ENCODE data around the gene GNAS. TPM values are rescaled to one million over a fixed set of nuclear protein-coding genes. Genes with fewer than 3 reads are reported as not detected.

GNAS gene
- total and polyA plus RNA-seq, 4 donors: 830 to 3,708 (median 2,206) TPM

GRCh38 chr20:58847463-58847862 is 5.1 kb upstream of the GNAS start:
- H3K27ac ChIP-seq (ENCODE audit: low read depth, low read length): no peak overlapping the region
- H3K9me3 ChIP-seq (ENCODE audit: control insufficient read depth, insufficient read depth, low read length): no peaks in the 10 kb centered on the region
- no peaks in the 10 kb centered on the region for H3K36me3 ChIP-seq (ENCODE audit: control insufficient read depth, insufficient read depth, low read length)
- no peak for DNase-seq (ENCODE audit: low read depth in 4 of 6, low spot score in 6 of 6)
- H3K4me1 ChIP-seq (ENCODE audit: control insufficient read depth, insufficient read depth, low read length): peaks cover 22% of the 10 kb centered on the region
- no CpG with 5 or more reads among the region's 2 CpGs for WGBS (ENCODE audit: insufficient coverage)
- peaks cover 28% of the 10 kb centered on the region for H3K27me3 ChIP-seq (ENCODE audit: control insufficient read depth, insufficient read depth, low read length)
- no peak overlapping the region for H3K4me3 ChIP-seq (ENCODE audit: low read depth, low read length)

- H3K36me3 ChIP-seq (ENCODE audit: control insufficient read depth, insufficient read depth, low read length): no peaks in the 10 kb centered on the region
- DNase-seq (ENCODE audit: low read depth in 4 of 6, low spot score in 6 of 6): peak; percentile 52 to 96 (median 78)
- H3K27me3 ChIP-seq (ENCODE audit: control insufficient read depth, insufficient read depth, low read length): peaks cover 40% of the 10 kb centered on the region
- no peaks in the 10 kb centered on the region for H3K9me3 ChIP-seq (ENCODE audit: control insufficient read depth, insufficient read depth, low read length)
- 40% methylated on average over 25 of the region's 25 CpGs for WGBS (ENCODE audit: insufficient coverage)
- peak within 1 kb of the TSS; percentile 64 for H3K4me3 ChIP-seq (ENCODE audit: low read depth, low read length)
- H3K4me1 ChIP-seq (ENCODE audit: control insufficient read depth, insufficient read depth, low read length): peaks cover 47% of the 10 kb centered on the region
- H3K27ac ChIP-seq (ENCODE audit: low read depth, low read length): no peak within 1 kb of the TSS
Measured at GRCh38 chr20:58850693-58851174, 1.8 kb upstream of the GNAS start, which contains the start of gene GNAS-AS1. Gene GNAS-AS1, minus strand, starts transcription at chr20:58850902.

- Histone ChIP-seq H3K27ac (ENCODE audit: low read depth, low read length) (no peak overlapping the region), H3K27me3 (ENCODE audit: control insufficient read depth, insufficient read depth, low read length) (peaks cover 46% of the 10 kb centered on the region), H3K36me3 (ENCODE audit: control insufficient read depth, insufficient read depth, low read length) (no peaks in the 10 kb centered on the region), H3K9me3 (ENCODE audit: control insufficient read depth, insufficient read depth, low read length) (no peaks in the 10 kb centered on the region), H3K4me1 (ENCODE audit: control insufficient read depth, insufficient read depth, low read length) (peaks cover 49% of the 10 kb centered on the region), H3K4me3 (ENCODE audit: low read depth, low read length) (peak overlapping the region; percentile 64)
- no peak for DNase-seq (ENCODE audit: low read depth in 4 of 6, low spot score in 6 of 6)
- WGBS (ENCODE audit: insufficient coverage): 41% methylated on average over 37 of the region's 41 CpGs
Measured at GRCh38 chr20:58851221-58851968, 1.1 kb upstream of the GNAS start.

- Histone ChIP-seq H3K9me3 (ENCODE audit: control insufficient read depth, insufficient read depth, low read length) (no peaks in the 10 kb centered on the region), H3K27me3 (ENCODE audit: control insufficient read depth, insufficient read depth, low read length) (peaks cover 51% of the 10 kb centered on the region)
Measured at GRCh38 chr20:58851969-58852458, 502 bp upstream of the GNAS start.

GRCh38 chr20:58853466-58853865 is 950 bp downstream of the GNAS start:
- Histone ChIP-seq H3K27me3 (ENCODE audit: control insufficient read depth, insufficient read depth, low read length) (peaks cover 59% of the 10 kb centered on the region), H3K27ac (ENCODE audit: low read depth, low read length) (no peak overlapping the region), H3K36me3 (ENCODE audit: control insufficient read depth, insufficient read depth, low read length) (no peaks in the 10 kb centered on the region), H3K4me1 (ENCODE audit: control insufficient read depth, insufficient read depth, low read length) (peaks cover 45% of the 10 kb centered on the region), H3K4me3 (ENCODE audit: low read depth, low read length) (no peak overlapping the region), H3K9me3 (ENCODE audit: control insufficient read depth, insufficient read depth, low read length) (no peaks in the 10 kb centered on the region)
- 79% methylated on average over 6 of the region's 6 CpGs for WGBS (ENCODE audit: insufficient coverage)
- DNase-seq (ENCODE audit: low read depth in 4 of 6, low spot score in 6 of 6): no peak

More at GRCh38 chr20:58851969-58852458, 502 bp upstream of the GNAS start:
- no peak overlapping the region for H3K27ac ChIP-seq (ENCODE audit: low read depth, low read length)
- H3K4me1 ChIP-seq (ENCODE audit: control insufficient read depth, insufficient read depth, low read length): peaks cover 49% of the 10 kb centered on the region
- DNase-seq (ENCODE audit: low read depth in 4 of 6, low spot score in 6 of 6): no peak
- no peaks in the 10 kb centered on the region for H3K36me3 ChIP-seq (ENCODE audit: control insufficient read depth, insufficient read depth, low read length)
- WGBS (ENCODE audit: insufficient coverage): 48% methylated on average over 12 of the region's 23 CpGs
- peak overlapping the region; percentile 29 for H3K4me3 ChIP-seq (ENCODE audit: low read depth, low read length)

GRCh38 chr20:58853976-58854637 is 1.6 kb downstream of the GNAS start:
- Histone ChIP-seq H3K4me1 (ENCODE audit: control insufficient read depth, insufficient read depth, low read length) (peaks cover 44% of the 10 kb centered on the region), H3K27ac (ENCODE audit: low read depth, low read length) (no peak overlapping the region), H3K27me3 (ENCODE audit: control insufficient read depth, insufficient read depth, low read length) (peaks cover 61% of the 10 kb centered on the region), H3K36me3 (ENCODE audit: control insufficient read depth, insufficient read depth, low read length) (no peaks in the 10 kb centered on the region), H3K4me3 (ENCODE audit: low read depth, low read length) (peak overlapping the region; percentile 10), H3K9me3 (ENCODE audit: control insufficient read depth, insufficient read depth, low read length) (no peaks in the 10 kb centered on the region)
- no peak for DNase-seq (ENCODE audit: low read depth in 4 of 6, low spot score in 6 of 6)
- WGBS (ENCODE audit: insufficient coverage): 44% methylated on average over 63 of the region's 63 CpGs

GRCh38 chr20:58854638-58855471 is 2.3 kb downstream of the GNAS start:
- WGBS (ENCODE audit: insufficient coverage): 42% methylated on average over 75 of the region's 75 CpGs
- no peaks in the 10 kb centered on the region for H3K9me3 ChIP-seq (ENCODE audit: control insufficient read depth, insufficient read depth, low read length)
- no peak for DNase-seq (ENCODE audit: low read depth in 4 of 6, low spot score in 6 of 6)
- H3K4me1 ChIP-seq (ENCODE audit: control insufficient read depth, insufficient read depth, low read length): peaks cover 43% of the 10 kb centered on the region
- H3K4me3 ChIP-seq (ENCODE audit: low read depth, low read length): no peak overlapping the region
- H3K36me3 ChIP-seq (ENCODE audit: control insufficient read depth, insufficient read depth, low read length): no peaks in the 10 kb centered on the region
- H3K27ac ChIP-seq (ENCODE audit: low read depth, low read length): no peak overlapping the region
- peaks cover 61% of the 10 kb centered on the region for H3K27me3 ChIP-seq (ENCODE audit: control insufficient read depth, insufficient read depth, low read length)

GRCh38 chr20:58855506-58856389 is 3.2 kb downstream of the GNAS start:
- H3K27ac ChIP-seq (ENCODE audit: low read depth, low read length): no peak overlapping the region
- H3K27me3 ChIP-seq (ENCODE audit: control insufficient read depth, insufficient read depth, low read length): peaks cover 59% of the 10 kb centered on the region
- H3K9me3 ChIP-seq (ENCODE audit: control insufficient read depth, insufficient read depth, low read length): no peaks in the 10 kb centered on the region
- H3K4me1 ChIP-seq (ENCODE audit: control insufficient read depth, insufficient read depth, low read length): peaks cover 41% of the 10 kb centered on the region
- H3K4me3 ChIP-seq (ENCODE audit: low read depth, low read length): no peak overlapping the region
- H3K36me3 ChIP-seq (ENCODE audit: control insufficient read depth, insufficient read depth, low read length): no peaks in the 10 kb centered on the region
- no peak for DNase-seq (ENCODE audit: low read depth in 4 of 6, low spot score in 6 of 6)
- 56% methylated on average over 50 of the region's 57 CpGs for WGBS (ENCODE audit: insufficient coverage)
